MV-4-11 (cell line): Measurements from ENCODE around the gene FAM76B.

Experiments
- DNase-seq: peaks from one replicate; lab custom pipeline; 2025; lab: John Stamatoyannopoulos, UW

FAM76B gene

DNA sequence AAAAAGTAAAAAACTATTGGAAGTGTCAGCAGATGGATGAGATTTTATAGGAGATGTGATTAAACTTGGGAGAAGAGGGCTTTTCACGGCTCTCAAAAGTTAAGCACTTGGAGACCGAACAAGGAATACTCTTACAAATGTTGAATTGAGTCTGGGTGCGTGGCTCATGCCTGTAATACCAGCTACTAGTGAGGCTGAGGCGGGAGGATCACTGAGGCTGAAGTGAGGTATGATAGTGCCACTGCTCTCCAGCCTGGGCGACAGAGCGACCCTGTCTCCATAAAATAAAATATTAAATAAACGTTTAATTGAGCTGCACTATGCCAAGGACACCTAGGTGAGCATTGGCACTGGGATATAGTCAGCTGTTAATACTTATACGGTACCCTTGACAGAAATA, 2.6 kb upstream of the FAM76B start:
- no peak for DNase-seq

GRCh38 chr11:95791709-95792033, 2.1 kb upstream of the FAM76B start:
- DNase-seq, result no peak

DNA sequence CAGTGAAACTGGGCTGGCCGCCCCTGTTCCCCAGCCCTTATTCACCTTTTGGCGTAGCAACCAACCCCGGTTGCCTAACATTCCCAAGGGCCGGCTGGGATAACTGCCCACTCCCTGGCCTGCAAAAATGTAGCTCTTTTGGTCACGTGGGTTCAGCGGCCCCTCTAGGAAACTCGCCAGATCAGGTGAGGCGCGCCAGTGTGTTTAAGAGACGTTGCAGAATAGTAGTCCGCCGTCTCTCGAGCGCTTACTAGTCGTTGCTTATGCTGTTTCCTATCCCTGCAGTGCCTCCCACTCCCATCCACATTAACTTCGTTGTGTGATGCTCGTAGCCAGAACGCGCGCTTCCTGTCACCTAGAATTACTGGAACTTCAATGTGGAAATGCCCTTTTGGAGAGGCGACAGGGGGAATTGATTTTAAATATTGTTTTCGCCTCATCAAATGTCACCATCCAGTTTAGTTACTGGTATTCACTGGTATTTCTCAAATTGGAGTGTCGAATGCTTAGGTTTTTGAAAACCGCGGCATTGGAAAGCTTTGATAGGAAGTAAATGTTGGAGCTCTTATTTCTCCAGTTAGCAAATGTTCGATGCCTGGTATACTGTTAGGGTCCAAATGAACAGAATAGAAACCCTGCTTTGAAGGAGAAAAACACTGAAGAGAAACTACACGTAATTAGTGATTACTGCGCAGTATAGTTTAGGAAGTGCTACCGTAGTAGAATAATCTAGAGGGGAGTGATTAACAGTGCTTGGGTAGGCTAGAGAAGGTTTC, 1.5 kb upstream of the FAM76B start:
- DNase-seq, result peak; percentile 45

- DNase-seq, result peak; percentile 96
Observed at GRCh38 chr11:95790123-95790932, 746 bp upstream of the FAM76B start, which contains the start of gene CEP57. TSS of gene CEP57 (plus strand) at chr11:95790498. CDS start at chr11:95790699, 201 bp downstream.

GRCh38 chr11:95788921-95789505, 569 bp downstream of the FAM76B start:
- DNase-seq, result no peak

DNA sequence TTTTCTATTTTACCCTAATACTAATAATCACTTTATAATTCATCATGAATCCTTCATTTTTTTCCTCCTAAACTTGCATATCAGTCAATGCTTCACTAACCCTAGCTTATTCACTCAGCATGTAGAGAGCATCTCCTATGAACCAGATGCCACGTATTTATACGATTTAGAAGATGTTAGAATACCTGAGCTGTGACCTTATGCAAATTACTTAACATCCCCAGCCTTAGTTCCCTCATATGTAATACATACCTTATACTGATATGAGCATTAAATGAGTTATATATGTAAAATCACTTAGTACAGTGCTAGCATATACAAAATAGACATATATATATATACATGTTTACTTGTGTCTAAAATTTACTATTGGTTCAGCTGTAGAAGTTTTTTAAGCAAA, 9.0 kb downstream of the FAM76B start:
- DNase-seq, result no peak

DNA sequence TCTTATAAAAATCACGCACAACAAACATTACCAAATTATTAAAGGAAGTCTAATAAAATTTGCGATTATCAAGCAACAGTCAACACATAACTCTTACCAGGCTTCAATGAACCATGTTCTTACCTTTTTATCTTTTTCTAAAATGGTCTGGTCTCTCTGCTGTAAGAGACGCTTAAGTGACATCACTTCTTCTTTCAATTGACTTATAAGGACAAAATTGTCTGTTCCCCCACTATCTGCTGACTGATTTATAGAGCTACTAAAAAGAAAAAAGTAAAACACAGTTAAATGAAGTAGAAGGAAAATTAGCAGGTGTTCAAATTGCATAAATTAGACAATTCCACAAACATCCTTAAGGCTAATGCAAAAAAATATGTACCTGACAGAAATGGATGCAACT, 10.9 kb downstream of the FAM76B start:
- DNase-seq, result peak; percentile 33

- no peak for DNase-seq
Observed at GRCh38 chr11:95776859-95777258, 12.7 kb downstream of the FAM76B start.

GRCh38 chr11:95768521-95768920, 21.1 kb downstream of the FAM76B start:
- DNase-seq, result no peak

DNA sequence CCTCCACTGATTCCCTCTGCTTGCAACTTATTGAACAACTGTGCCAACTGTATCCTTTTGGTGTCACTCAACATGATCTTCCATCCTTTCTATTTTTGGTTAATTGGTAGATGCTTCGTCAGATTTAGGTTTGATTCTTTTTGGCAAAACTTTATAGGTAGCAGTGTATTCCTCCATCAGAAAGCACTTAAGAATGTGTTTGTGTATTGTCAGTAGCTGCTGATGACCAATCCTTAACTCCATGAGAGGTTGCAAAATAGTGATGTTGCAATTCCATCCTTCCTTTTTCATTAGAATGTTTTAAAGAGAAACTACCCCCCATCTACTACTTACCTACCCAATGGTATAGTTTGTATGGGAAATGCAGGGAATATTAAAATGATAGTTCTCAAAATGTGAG, 22.1 kb downstream of the FAM76B start:
- DNase-seq, result peak; percentile 64

DNA sequence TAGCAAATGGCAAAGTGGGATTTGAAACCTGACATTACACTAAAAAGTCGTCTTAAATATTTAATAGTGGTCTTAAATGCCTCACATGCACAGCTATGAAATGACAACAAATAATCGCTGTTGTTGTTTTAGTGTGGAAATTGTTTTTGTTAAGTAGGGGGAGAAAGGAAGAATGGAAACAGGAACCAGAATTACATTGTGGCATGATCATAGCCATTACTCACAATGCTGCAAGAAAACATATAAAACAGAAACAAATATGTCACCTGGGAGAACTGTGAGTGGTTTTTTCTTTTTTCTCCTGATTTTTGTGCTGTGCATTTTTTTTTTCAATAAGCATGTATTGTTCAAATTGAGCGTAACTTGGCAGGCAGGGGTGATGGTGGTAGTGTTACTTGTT, 22.9 kb downstream of the FAM76B start:
- DNase-seq, result peak; percentile 25

DNA sequence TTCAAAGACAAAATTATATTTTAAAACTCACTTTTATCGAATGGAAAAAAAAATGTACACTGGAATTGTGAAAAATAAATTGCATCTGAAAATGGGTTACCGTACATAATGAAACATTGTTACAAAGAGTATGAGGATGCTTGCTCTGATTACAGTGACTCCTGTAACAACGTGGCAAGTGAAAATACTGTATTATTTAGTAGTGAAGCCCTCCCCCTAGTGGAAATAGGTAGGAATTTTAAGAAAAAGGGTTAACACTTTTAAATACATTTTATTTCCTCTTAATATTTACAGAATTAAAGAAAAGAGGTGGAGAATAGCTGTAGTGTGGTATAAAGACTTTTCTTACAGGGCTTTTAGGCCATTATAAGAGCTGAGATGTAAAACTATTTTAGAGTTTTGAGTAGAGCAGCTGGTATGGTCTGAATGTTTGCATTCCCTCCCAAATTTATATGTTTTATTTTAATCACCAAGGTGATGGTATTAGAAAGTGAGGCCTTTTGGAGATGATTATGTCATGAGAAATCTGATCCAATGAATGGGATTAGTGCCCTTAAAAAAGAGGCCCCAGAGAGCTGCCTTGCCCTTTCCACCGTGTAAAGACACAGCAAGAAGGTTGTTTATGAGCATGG, 25.2 kb downstream of the FAM76B start:
- DNase-seq, result peak; percentile 28

DNA sequence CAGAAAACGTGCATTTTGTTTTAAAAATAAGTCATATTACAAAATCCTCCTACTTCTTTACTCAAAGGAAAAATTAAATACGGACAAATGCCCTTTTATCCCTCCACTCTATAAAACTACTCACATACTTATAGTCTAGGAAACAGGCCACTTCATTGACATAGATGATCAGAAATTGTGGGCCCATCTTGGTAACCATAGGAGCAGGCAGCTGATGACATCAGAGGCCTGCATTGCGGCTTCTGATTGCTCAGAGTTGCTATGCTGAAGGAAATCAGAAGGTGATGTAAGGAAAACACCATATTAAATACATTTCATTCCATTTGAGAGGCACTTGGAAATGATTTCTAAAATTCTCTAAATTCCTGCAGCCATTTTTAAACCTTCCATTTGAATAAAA, 27.0 kb downstream of the FAM76B start:
- no peak for DNase-seq

- no peak for DNase-seq
Observed at GRCh38 chr11:95760941-95761340, 28.6 kb downstream of the FAM76B start.

DNA sequence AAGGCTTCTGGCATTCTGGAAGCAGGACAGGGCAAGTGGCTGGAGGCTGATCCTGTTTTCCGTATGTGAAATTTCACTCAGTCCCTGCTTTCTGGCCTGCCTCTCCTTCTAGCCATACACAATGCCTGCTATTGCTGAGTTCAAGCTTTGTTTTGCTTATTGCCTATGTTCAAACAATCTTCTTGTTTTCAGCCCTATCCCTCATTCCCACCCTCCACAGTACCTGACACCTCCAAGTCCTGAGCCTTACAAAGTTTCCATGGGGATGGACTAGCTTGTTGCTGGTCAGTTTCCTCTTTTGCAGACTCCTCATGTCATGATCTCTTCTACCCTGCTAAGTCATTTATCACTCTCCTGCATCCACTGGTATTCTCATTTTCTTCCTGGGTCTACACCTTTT, 38.1 kb downstream of the FAM76B start:
- no peak for DNase-seq

DNA sequence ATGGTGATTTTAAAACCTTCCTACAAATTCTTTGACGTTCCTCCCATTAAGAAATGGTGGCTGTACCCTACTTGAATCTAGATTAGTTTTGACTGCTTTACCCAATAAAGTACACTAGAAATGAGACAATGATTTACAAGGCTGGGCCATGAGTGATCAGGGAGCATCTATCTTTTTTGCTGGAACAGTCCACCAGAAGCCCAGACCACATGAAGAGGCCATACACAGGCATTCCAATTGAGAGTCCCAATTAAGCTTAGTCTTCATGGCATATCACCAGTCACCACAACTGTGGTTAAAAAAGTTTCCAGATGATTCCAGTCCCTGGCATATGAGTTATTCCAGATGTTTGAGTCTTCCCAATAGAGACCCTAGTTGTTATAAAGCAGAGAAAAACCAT, 39.5 kb downstream of the FAM76B start:
- no peak for DNase-seq

GRCh38 chr11:95739108-95739938, 50.3 kb downstream of the FAM76B start:
- no peak for DNase-seq

DNA sequence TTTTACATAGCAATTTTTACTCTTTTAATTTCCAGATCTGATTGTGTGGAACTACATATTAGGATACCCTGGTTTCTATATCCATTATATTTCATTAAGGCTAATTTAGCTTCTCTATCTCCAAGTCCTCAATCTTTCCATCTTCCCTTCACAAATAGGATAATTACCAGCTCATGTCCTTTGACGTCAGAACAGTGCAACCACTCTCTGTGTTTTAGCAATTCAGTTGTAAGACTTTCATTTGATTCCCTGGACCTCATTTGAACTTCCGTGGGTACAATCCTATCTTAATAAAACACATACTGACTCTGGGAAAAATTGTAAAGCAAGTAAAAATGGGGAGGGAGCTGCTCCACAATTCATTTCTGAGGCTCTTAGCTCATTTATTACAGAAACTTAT, 52.8 kb downstream of the FAM76B start:
- DNase-seq, result no peak

DNA sequence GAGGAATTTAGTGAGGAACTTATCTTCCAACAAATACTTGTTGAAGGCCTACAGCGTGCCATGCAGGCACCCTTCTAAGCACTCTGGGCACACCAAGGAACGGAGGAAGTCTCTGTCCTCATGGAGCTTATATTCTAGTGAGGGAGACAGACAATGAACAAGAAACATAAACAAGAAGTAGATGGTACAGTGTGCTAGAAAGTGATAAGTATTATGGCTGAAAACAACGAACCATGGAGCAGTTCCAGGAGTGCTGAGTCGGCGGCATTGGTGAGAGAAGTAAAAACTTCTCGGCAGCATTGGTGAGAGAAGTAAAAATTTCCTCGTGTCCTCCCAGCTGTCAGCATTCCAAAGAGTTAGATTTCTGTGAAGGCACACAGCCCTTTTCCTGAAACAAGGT, 53.2 kb downstream of the FAM76B start:
- no peak for DNase-seq

GRCh38 chr11:95734009-95734572, 55.5 kb downstream of the FAM76B start:
- DNase-seq, result no peak

- DNase-seq, result no peak
Observed at GRCh38 chr11:95732930-95733602, 56.5 kb downstream of the FAM76B start.
